Tibial nerve (tissue), 4 donors: Measurements from ENCODE around the gene SFRP2. TPM values are rescaled to one million over a fixed set of nuclear protein-coding genes. Genes with fewer than 3 reads are reported as not detected.

ENCODE experiments used
- DNase-seq, 2 donors: peaks; one replicate each; pipeline ENCODE4 v3.0.0-alpha.2; 2019; ENCODE audit warnings: low spot score in 2 of 2
- H3K27ac ChIP-seq, 4 donors: fragments of 200-600 bp; sonication (generic) in 3 of 4; one replicate each; pipeline ENCODE4 v1.5.1; 2017 to 2019; ENCODE audit warnings: mild to moderate bottlenecking in 1 of 4
- H3K27me3 ChIP-seq, 2 donors: fragments of 200-600 bp; sonication (generic) in 1 of 2; one replicate each; pipeline versions ENCODE4 v1.5.1 to v1.6.0; 2017 to 2019
- H3K36me3 ChIP-seq, 3 donors: fragments of 200-600 bp; sonication (generic); one replicate each; pipeline ENCODE4 v1.5.1; 2018 to 2019
- H3K4me1 ChIP-seq, 4 donors: fragments of 200-600 bp; sonication (generic) in 3 of 4; one replicate each; pipeline ENCODE4 v1.5.1; 2017 to 2019
- H3K4me3 ChIP-seq, 4 donors: fragments of 200-600 bp; sonication (generic) in 3 of 4; one replicate each; pipeline ENCODE4 v1.5.1; 2017 to 2019; ENCODE audit warnings: mild to moderate bottlenecking in 1 of 4, moderate library complexity in 1 of 4
- H3K9me3 ChIP-seq, 4 donors: fragments of 200-600 bp; sonication (generic) in 3 of 4; one replicate each; pipeline ENCODE4 v1.5.1; 2017 to 2019
- CTCF ChIP-seq, 5 experiments: fragments of 200-600 bp in 3 of 5; fragments of 450-650 bp in 2 of 5; sonication (generic) in 3 of 5; IDR thresholded peaks; one replicate each; pipeline ENCODE4 v1.5.1; 2016 to 2019; ENCODE audit warnings: antibody characterized with exemption in 5 of 5, mild to moderate bottlenecking in 3 of 5, moderate library complexity in 2 of 5
- EP300 ChIP-seq, 2 donors: sonication (generic); formaldehyde crosslinking; IDR thresholded peaks; one replicate each; pipeline ENCODE4 v1.6.1; 2017; ENCODE audit warnings: antibody characterized with exemption in 2 of 2, mild to moderate bottlenecking in 1 of 2
- POLR2A ChIP-seq, 2 donors: fragments of 450-650 bp; IDR thresholded peaks; one replicate each; pipeline ENCODE4 v1.6.1; 2017; ENCODE audit warnings: antibody characterized with exemption in 2 of 2, mild to moderate bottlenecking in 2 of 2, moderate library complexity in 2 of 2
- WGBS, 2 donors: methylation state at CpG; one replicate each; pipeline ENCODE4 v1.1.5; 2018; 5-methylcytosine and 5-hydroxymethylcytosine counted together
- total RNA-seq, 4 donors: library from RNA; depleted of rRNA; stranded (reverse); fragments of >200 nt; gene quantifications; one replicate each; pipeline ENCODE4 v1.1.0, GENCODE V29; 2016

The SFRP2 gene
- total RNA-seq, 4 donors from 2014 or later, result 9.9 to 38.0 (median 21.8) TPM

GRCh38 chr4:153777421-153777820 is 11.5 kb downstream of the SFRP2 start:
- Histone ChIP-seq H3K27ac (no peak overlapping the region), H3K4me1 (no peaks in the 10 kb centered on the region), H3K36me3 (no peaks in the 10 kb centered on the region), H3K9me3 (peaks cover 0 to 5% (median 0%) of the 10 kb centered on the region in 4 donors), H3K27me3 (no peaks in the 10 kb centered on the region), H3K4me3 (no peak overlapping the region)
- DNase-seq, result no peak
- TF ChIP-seq EP300 (IDR thresholded peaks at IDR 0.05) (no peak), POLR2A (IDR thresholded peaks at IDR 0.05) (no peak), CTCF (IDR thresholded peaks at IDR 0.05) (no peak)

GRCh38 chr4:153776601-153777000 is 12.3 kb downstream of the SFRP2 start:
- Histone ChIP-seq H3K27me3 (no peaks in the 10 kb centered on the region), H3K9me3 (peaks cover 0 to 5% (median 0%) of the 10 kb centered on the region in 4 donors), H3K4me3 (no peak overlapping the region), H3K4me1 (no peaks in the 10 kb centered on the region), H3K36me3 (no peaks in the 10 kb centered on the region), H3K27ac (no peak overlapping the region)
- DNase-seq, result no peak
- 88 to 96% methylated on average over 3 of the region's 3 CpGs for WGBS, 2 donors
- TF ChIP-seq POLR2A (IDR thresholded peaks at IDR 0.05), result no peak
- no peak for TF ChIP-seq EP300 (IDR thresholded peaks at IDR 0.05)
- no peak for TF ChIP-seq CTCF (IDR thresholded peaks at IDR 0.05)

- Histone ChIP-seq H3K4me3 (no peak overlapping the region), H3K27me3 (no peaks in the 10 kb centered on the region), H3K27ac (no peak overlapping the region), H3K9me3 (no peaks in the 10 kb centered on the region), H3K4me1 (no peaks in the 10 kb centered on the region), H3K36me3 (no peaks in the 10 kb centered on the region)
- WGBS, 2 donors, result 82 to 89% methylated on average over 2 of the region's 2 CpGs
- DNase-seq, result no peak
- TF ChIP-seq CTCF (IDR thresholded peaks at IDR 0.05), result no peak
- TF ChIP-seq POLR2A (IDR thresholded peaks at IDR 0.05), result no peak
- TF ChIP-seq EP300 (IDR thresholded peaks at IDR 0.05), result no peak
These were observed 15.6 kb downstream of the SFRP2 start for GRCh38 chr4:153773236-153773690.

GRCh38 chr4:153771046-153771445 is 17.8 kb downstream of the SFRP2 start:
- Histone ChIP-seq H3K4me1 (no peaks in the 10 kb centered on the region), H3K9me3 (no peaks in the 10 kb centered on the region), H3K36me3 (no peaks in the 10 kb centered on the region), H3K27me3 (no peaks in the 10 kb centered on the region), H3K27ac (no peak overlapping the region), H3K4me3 (no peak overlapping the region)
- no peak for DNase-seq
- no peak for TF ChIP-seq POLR2A (IDR thresholded peaks at IDR 0.05)
- no peak for TF ChIP-seq CTCF (IDR thresholded peaks at IDR 0.05)
- no peak for TF ChIP-seq EP300 (IDR thresholded peaks at IDR 0.05)

- Histone ChIP-seq H3K27me3 (no peaks in the 10 kb centered on the region), H3K9me3 (no peaks in the 10 kb centered on the region), H3K36me3 (no peaks in the 10 kb centered on the region), H3K27ac (no peak overlapping the region), H3K4me1 (no peaks in the 10 kb centered on the region), H3K4me3 (no peak overlapping the region)
- DNase-seq, result no peak
- TF ChIP-seq POLR2A (IDR thresholded peaks at IDR 0.05) (no peak), EP300 (IDR thresholded peaks at IDR 0.05) (no peak), CTCF (IDR thresholded peaks at IDR 0.05) (no peak)
- WGBS, 2 donors, result 91 to 95% methylated on average over 6 of the region's 6 CpGs
These were observed 22.1 kb downstream of the SFRP2 start for GRCh38 chr4:153766758-153767157.
